HG03571 (cell line): Measurements from ENCODE around the gene LRP2.
"Not testable (repeated sequence)": the region's sequence is repeated elsewhere in the genome, so short reads cannot be mapped to it uniquely, and the experiment has no call there.

Experiments
- ATAC-seq: cut with Tn5 transposase; IDR thresholded peaks from one replicate; pipeline ENCODE4 v1.9.1; 2021; ENCODE audit not compliant: unreplicated experiment

The LRP2 gene

GRCh38 chr2:169178804-169179390 is 183.4 kb downstream of the LRP2 start:
- ATAC-seq, result no peak

GRCh38 chr2:169178364-169178763 is 184.0 kb downstream of the LRP2 start:
- no peak for ATAC-seq

- ATAC-seq, result no peak
These were observed 187.2 kb downstream of the LRP2 start for GRCh38 chr2:169175112-169175511.

GRCh38 chr2:169173876-169174275 is 188.5 kb downstream of the LRP2 start:
- no peak for ATAC-seq

GRCh38 chr2:169172914-169173313 is 189.4 kb downstream of the LRP2 start:
- ATAC-seq, result no peak

GRCh38 chr2:169172151-169172735 is 190.1 kb downstream of the LRP2 start:
- no peak for ATAC-seq

- no peak for ATAC-seq
These were observed 196.5 kb downstream of the LRP2 start for GRCh38 chr2:169165791-169166190.

GRCh38 chr2:169164311-169164710 is 198.0 kb downstream of the LRP2 start:
- no peak for ATAC-seq

GRCh38 chr2:169162613-169163012 is 199.7 kb downstream of the LRP2 start:
- no peak for ATAC-seq

GRCh38 chr2:169160926-169161481 is 201.3 kb downstream of the LRP2 start:
- no peak for ATAC-seq

GRCh38 chr2:169159686-169160085 is 202.6 kb downstream of the LRP2 start:
- ATAC-seq, result no peak

GRCh38 chr2:169158874-169159273 is 203.5 kb downstream of the LRP2 start:
- no peak for ATAC-seq

GRCh38 chr2:169146220-169146619 is 216.1 kb downstream of the LRP2 start:
- no peak for ATAC-seq

GRCh38 chr2:169143998-169144397 is 218.3 kb downstream of the LRP2 start:
- no peak for ATAC-seq

GRCh38 chr2:169141713-169142352 is 220.5 kb downstream of the LRP2 start:
- ATAC-seq, result peak; percentile 61

GRCh38 chr2:169139993-169140767 is 222.2 kb downstream of the LRP2 start:
- ATAC-seq, result no peak

GRCh38 chr2:169139145-169139544 is 223.2 kb downstream of the LRP2 start:
- ATAC-seq, result no peak

GRCh38 chr2:169137924-169138323 is 224.4 kb downstream of the LRP2 start:
- ATAC-seq, result no peak

GRCh38 chr2:169136885-169137534 is 225.3 kb downstream of the LRP2 start:
- no peak for ATAC-seq

GRCh38 chr2:169136428-169136827 is 225.9 kb downstream of the LRP2 start:
- ATAC-seq, result not testable (repeated sequence)

- ATAC-seq, result not testable (repeated sequence)
These were observed 228.1 kb downstream of the LRP2 start for GRCh38 chr2:169134272-169134671.
